K562 (cell line): ENCODE measurements around the gene ARL6IP4. TPM values are rescaled to one million over a fixed set of nuclear protein-coding genes. Genes with fewer than 3 reads are reported as not detected.

Experiments used
- ASH1L ChIP-seq: fragments of 450-650 bp; IDR thresholded peaks from 2 replicates; pipeline ENCODE4 v1.6.1; 2018; ENCODE audit warnings: borderline replicate concordance, mild to moderate bottlenecking, low read depth; ENCODE audit not compliant: partially characterized antibody
- ATF6 ChIP-seq: sonication (generic); formaldehyde crosslinking; IDR thresholded peaks from 2 replicates; pipeline ENCODE4 v1.4.0; 2020; ENCODE audit warnings: mild to moderate bottlenecking, missing genetic modification reagents
- CBFA2T3 ChIP-seq: fragments of 450-650 bp; IDR thresholded peaks from 2 replicates; pipeline ENCODE4 v1.6.1; 2017
- CEBPG ChIP-seq, 3 experiments: fragments of 200-800 bp in 1 of 3; sonication (Bioruptor generic) in 1 of 3; sonication (generic) in 1 of 3; formaldehyde crosslinking in 1 of 3; IDR thresholded peaks in 2 of 3; conservative IDR thresholded peaks in 1 of 3; 2 replicates each; pipeline versions ENCODE4 v1.6.1 to v1.8.0; 2016 to 2022; ENCODE audit warnings: missing compliant biosample characterization in 2 of 3, missing genetic modification characterization in 2 of 3, mild to moderate bottlenecking in 1 of 3, missing genetic modification reagents in 1 of 3
- CSDE1 ChIP-seq, 2 experiments: fragments of 450-650 bp; IDR thresholded peaks; 2 replicates each; pipeline ENCODE4 v1.6.1; 2016; ENCODE audit warnings: mild to moderate bottlenecking in 1 of 2
- ESRRA ChIP-seq: fragments of 450-650 bp; IDR thresholded peaks from 2 replicates; pipeline ENCODE4 v1.6.1; 2014; ENCODE audit warnings: low read depth, mild to moderate bottlenecking, moderate library complexity, borderline replicate concordance
- FUS ChIP-seq: fragments of 200-400 bp; formaldehyde crosslinking; optimal IDR thresholded peaks from 2 replicates; pipeline ENCODE3; 2017; ENCODE audit warnings: low read depth, low read length
- HNRNPL ChIP-seq: fragments of 200-400 bp; formaldehyde crosslinking; IDR thresholded peaks from 2 replicates; pipeline ENCODE4 v1.6.1; 2017; ENCODE audit warnings: low read depth, mild to moderate bottlenecking, low read length
- HNRNPUL1 ChIP-seq: fragments of 200-400 bp; formaldehyde crosslinking; IDR thresholded peaks from 2 replicates; pipeline ENCODE4 v1.6.1; 2017; ENCODE audit warnings: low read length
- HOMEZ ChIP-seq: fragments of 250-450 bp; sonication (Bioruptor Pico); IDR thresholded peaks from 2 replicates; pipeline ENCODE4 v1.4.0; 2020; ENCODE audit warnings: mild to moderate bottlenecking, moderate library complexity
- KLF16 ChIP-seq: IDR thresholded peaks from 2 replicates; pipeline ENCODE4 v1.6.1; 2016; ENCODE audit warnings: antibody characterized with exemption
- MAX ChIP-seq: sonication (generic); formaldehyde crosslinking; IDR thresholded peaks from 2 replicates; pipeline ENCODE4 v1.9.0; 2022; ENCODE audit warnings: mild to moderate bottlenecking, missing genetic modification reagents
- MAZ ChIP-seq, 2 experiments: fragments of 450-650 bp in 1 of 2; sonication (generic) in 1 of 2; formaldehyde crosslinking; IDR thresholded peaks in 1 of 2; conservative IDR thresholded peaks in 1 of 2; 2 replicates each; pipeline versions ENCODE4 v1.4.0 to v1.5.0; 2020; ENCODE audit warnings: mild to moderate bottlenecking in 1 of 2, missing genetic modification reagents in 1 of 2
- MEIS2 ChIP-seq: fragments of 450-650 bp; IDR thresholded peaks from 2 replicates; pipeline ENCODE4 v1.6.1; 2014; ENCODE audit warnings: mild to moderate bottlenecking; ENCODE audit not compliant: partially characterized antibody
- MXI1 ChIP-seq: IDR thresholded peaks from 2 replicates; pipeline ENCODE4 v1.6.1; 2011; ENCODE audit warnings: low read depth, mild to moderate bottlenecking, improper control_type of control experiment, low read length
- NR2F6 ChIP-seq: fragments of 450-650 bp; formaldehyde crosslinking; IDR thresholded peaks from 2 replicates; pipeline ENCODE4 v1.4.0; 2020; ENCODE audit warnings: mild to moderate bottlenecking
- PHF20 ChIP-seq: fragments of 450-650 bp; IDR thresholded peaks from 2 replicates; pipeline ENCODE4 v1.6.1; 2018; ENCODE audit not compliant: partially characterized antibody
- POLR2AphosphoS5 ChIP-seq: IDR thresholded peaks from 2 replicates; pipeline ENCODE4 v1.6.1; 2011; ENCODE audit warnings: mild to moderate bottlenecking, low read depth, low read length, moderate library complexity; ENCODE audit not compliant: control insufficient read depth, insufficient read depth
- RB1 ChIP-seq: fragments of 450-650 bp; IDR thresholded peaks from 2 replicates; pipeline ENCODE4 v1.6.1; 2017; ENCODE audit warnings: low read depth, mild to moderate bottlenecking
- RBFOX2 ChIP-seq: fragments of 200-400 bp; formaldehyde crosslinking; IDR thresholded peaks from 2 replicates; pipeline ENCODE4 v1.6.1; 2017; ENCODE audit warnings: low read depth, mild to moderate bottlenecking, low read length, moderate library complexity
- SIN3B ChIP-seq: fragments of 450-650 bp; IDR thresholded peaks from 2 replicates; pipeline ENCODE4 v1.6.1; 2017; ENCODE audit warnings: low read depth, mild to moderate bottlenecking, moderate library complexity
- SMARCA4 ChIP-seq: fragments of 450-650 bp; IDR thresholded peaks from 2 replicates; pipeline ENCODE4 v1.6.1; 2016
- SMARCE1 ChIP-seq: fragments of 450-650 bp; IDR thresholded peaks from 2 replicates; pipeline ENCODE4 v1.7.1; 2016; ENCODE audit warnings: mild to moderate bottlenecking
- TAL1 ChIP-seq: fragments of 450-650 bp; IDR thresholded peaks from 2 replicates; pipeline ENCODE4 v1.6.1; 2016; ENCODE audit warnings: mild to moderate bottlenecking
- ZNF165 ChIP-seq: fragments of 250-450 bp; sonication (Bioruptor Pico); IDR thresholded peaks from 2 replicates; pipeline ENCODE4 v1.4.0; 2020; ENCODE audit warnings: borderline replicate concordance
- ZNF212 ChIP-seq: fragments of 450-650 bp; formaldehyde crosslinking; IDR thresholded peaks from 2 replicates; pipeline ENCODE4 v1.4.0; 2020; ENCODE audit warnings: mild to moderate bottlenecking
- ZZZ3 ChIP-seq: fragments of 450-650 bp; IDR thresholded peaks from 2 replicates; pipeline ENCODE4 v1.6.1; 2016; ENCODE audit warnings: antibody characterized with exemption, mild to moderate bottlenecking, moderate library complexity
- polyA plus RNA-seq, 8 experiments: library from polyadenylated mRNA; depleted of rRNA in 4 of 8; stranded (reverse) in 5 of 8; unstranded in 3 of 8; fragments of >200 nt; fragmentation: Nextera tagmentation in 2 of 8; fragmentation: Illumina TruSeq in 1 of 8; extraction: Ambion mirVana in 2 of 8; extraction: Trizol in 1 of 8; gene quantifications; 2 replicates each; pipeline versions ENCODE4 v1.2.1 to v1.2.3, GENCODE V29; 2011 to 2014; ENCODE audit warnings: inconsistent platforms in 1 of 8, missing spikeins in 1 of 8
- total RNA-seq, 7 experiments: library from RNA; depleted of rRNA in 6 of 7; stranded (reverse); fragments of >200 nt in 6 of 7; fragmentation: Illumina TruSeq in 2 of 7; extraction: Trizol in 2 of 7; gene quantifications; 2 replicates each; pipeline versions ENCODE4 v1.2.1 to v1.2.3, GENCODE V29; 2011 to 2021; ENCODE audit warnings: low replicate concordance in 1 of 7

ARL6IP4 gene
- total and polyA plus RNA-seq, 9 of the 15 experiments (the other 6 are each of a cell fraction or from before 2014, with no cell fraction given) = 2.4 to 255 (median 151) TPM

GRCh38 chr12:122964439-122965257 lies 15.8 kb upstream of the ARL6IP4 start (continued):
- TF ChIP-seq ATF6 (CRISPR knock-in tag) (no peak), SMARCE1 (0 out of 2 replicates have a peak, but pooled peaks have one; percentile 7), KLF16 (0 out of 2 replicates have a peak, but pooled peaks have one; percentile 25), SIN3B (no peak), NR2F6 (no peak), CSDE1 (IDR thresholded peaks at IDR 0.05) (no peak), HOMEZ (CRISPR knock-in tag) (no peak), HNRNPL (no peak), HNRNPUL1 (no peak), ZNF212 (CRISPR knock-in tag) (no peak), POLR2AphosphoS5 (peak; percentile 51; the same call in 1 of the 2 replicates), MAZ (CRISPR knock-in tag; conservative IDR thresholded peaks at IDR 0.05 in 1 of 2, IDR thresholded peaks at IDR 0.05 in 1 of 2) (no peak), FUS (no peak), ESRRA (peak; percentile 34; the same call in 1 of the 2 replicates), RB1 (0 out of 2 replicates have a peak, but pooled peaks have one; percentile 10), MAX (CRISPR knock-in tag) (peak; percentile 80), MEIS2 (no peak), ZNF165 (CRISPR knock-in tag) (no peak), ASH1L (no peak), ZZZ3 (no peak), MXI1 (no peak), CEBPG (CRISPR knock-in tag; IDR thresholded peaks at IDR 0.05) (no peak), CEBPG (tag; conservative IDR thresholded peaks at IDR 0.05 in 1 of 2, IDR thresholded peaks at IDR 0.05 in 1 of 2) (no peak), PHF20 (no peak), CBFA2T3 (peak; percentile 87), RBFOX2 (peak; percentile 32; the same call in 1 of the 2 replicates), SMARCA4 (0 out of 2 replicates have a peak, but pooled peaks have one; percentile 35), TAL1 (peak; percentile 70; the same call in 1 of the 2 replicates)
